HG03039 (cell line): ENCODE results near the gene ESRRA.
"Not testable (repeated sequence)": the region's sequence is repeated elsewhere in the genome, so short reads cannot be mapped to it uniquely, and the experiment has no call there.

Source experiments
- ATAC-seq: cut with Tn5 transposase; IDR thresholded peaks from one replicate; pipeline ENCODE4 v1.9.1; 2021; ENCODE audit warnings: mild to moderate bottlenecking, moderate library complexity; ENCODE audit not compliant: unreplicated experiment

Gene ESRRA

DNA sequence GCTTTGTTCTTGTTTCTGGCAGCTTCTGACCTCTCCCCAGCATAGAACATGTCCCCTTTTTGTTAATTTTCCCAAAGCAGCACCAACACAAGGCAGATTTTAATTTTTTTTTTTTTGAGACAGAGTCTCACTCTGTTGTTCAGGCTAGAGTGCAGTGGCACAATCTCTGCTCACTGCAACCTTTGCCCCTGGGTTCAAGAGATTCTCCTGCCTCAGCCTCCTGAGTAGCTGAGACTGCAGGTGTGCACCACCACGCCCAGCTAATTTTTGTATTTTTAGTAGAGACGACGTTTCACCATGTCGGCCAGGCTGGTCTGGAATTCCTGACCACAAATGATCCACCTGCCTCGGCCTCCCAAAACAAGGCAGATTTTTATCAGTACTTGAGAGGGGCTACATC lies 2.5 kb downstream of the ESRRA start:
- not testable (repeated sequence) for ATAC-seq

DNA sequence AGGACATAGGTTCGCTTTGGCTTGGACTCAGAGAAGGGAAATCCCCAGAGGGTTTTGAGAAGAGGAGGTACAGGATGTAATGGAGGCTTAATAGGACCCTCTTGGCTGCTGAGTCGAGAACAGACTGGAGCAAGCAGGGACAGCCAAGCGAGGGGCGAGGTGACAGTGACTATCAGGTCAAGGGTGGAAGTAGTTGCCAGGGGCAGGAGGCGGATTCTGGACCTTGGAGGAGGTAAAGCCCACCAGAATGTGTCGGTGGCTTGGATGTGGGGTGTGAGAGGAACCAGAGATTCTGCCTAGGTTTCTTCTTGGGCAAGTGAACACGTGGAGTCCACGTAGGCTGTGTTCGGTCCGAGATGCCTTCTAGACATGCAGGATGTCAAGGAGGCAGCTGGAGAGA lies 7.6 kb downstream of the ESRRA start:
- ATAC-seq = no peak

DNA sequence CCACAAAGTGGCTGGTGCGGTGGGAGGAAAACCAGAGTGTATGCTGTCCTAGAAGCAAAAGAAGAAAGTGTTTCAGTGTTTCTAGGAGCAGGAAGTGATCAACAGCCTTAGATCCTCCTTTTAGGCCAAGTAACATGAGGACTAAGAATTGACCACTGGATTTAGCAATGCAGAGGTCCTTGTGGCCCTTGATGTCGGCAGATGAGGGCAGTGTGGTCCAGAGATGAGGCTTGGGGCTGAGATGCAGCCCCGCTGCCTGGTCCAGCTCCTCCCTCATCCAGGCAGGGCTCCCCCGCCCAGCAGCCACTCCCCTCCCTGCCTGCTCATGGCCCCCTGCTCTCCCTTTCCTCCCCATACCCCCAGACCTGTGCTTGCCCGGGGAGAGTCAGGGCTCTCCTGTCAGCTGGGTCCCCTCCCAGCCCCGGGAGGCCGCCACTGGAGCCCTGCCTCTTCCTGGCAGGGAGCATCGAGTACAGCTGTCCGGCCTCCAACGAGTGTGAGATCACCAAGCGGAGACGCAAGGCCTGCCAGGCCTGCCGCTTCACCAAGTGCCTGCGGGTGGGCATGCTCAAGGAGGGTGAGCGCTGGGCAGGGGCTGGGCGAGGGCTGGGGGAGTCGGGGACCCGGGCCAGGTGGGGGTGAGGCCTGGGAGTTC lies 8.3 kb downstream of the ESRRA start:
- no peak for ATAC-seq

DNA sequence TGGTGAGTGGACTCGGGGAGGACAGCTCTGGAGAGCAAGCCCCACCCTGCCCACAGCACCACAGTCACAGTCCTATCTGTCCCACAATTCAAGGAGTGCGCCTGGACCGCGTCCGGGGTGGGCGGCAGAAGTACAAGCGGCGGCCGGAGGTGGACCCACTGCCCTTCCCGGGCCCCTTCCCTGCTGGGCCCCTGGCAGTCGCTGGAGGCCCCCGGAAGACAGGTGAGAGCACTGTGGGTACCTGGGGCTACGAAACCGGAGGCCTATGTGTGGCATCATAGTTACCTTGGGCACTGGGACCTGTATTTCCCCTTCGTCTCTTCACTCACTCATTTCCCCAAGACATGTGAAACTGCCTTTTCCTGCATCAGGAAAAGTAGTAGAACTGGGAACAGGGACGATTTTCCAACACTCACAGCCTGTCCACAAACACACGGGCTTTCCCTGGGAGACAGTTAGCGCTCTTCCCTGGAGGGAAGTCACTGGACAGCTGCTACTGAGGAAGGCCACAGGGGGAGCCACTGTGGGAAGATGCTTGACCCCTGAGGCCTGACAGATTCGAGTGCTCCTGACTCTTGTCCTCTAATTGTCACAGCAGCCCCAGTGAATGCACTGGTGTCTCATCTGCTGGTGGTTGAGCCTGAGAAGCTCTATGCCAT lies 9.0 kb downstream of the ESRRA start:
- ATAC-seq = no peak

DNA sequence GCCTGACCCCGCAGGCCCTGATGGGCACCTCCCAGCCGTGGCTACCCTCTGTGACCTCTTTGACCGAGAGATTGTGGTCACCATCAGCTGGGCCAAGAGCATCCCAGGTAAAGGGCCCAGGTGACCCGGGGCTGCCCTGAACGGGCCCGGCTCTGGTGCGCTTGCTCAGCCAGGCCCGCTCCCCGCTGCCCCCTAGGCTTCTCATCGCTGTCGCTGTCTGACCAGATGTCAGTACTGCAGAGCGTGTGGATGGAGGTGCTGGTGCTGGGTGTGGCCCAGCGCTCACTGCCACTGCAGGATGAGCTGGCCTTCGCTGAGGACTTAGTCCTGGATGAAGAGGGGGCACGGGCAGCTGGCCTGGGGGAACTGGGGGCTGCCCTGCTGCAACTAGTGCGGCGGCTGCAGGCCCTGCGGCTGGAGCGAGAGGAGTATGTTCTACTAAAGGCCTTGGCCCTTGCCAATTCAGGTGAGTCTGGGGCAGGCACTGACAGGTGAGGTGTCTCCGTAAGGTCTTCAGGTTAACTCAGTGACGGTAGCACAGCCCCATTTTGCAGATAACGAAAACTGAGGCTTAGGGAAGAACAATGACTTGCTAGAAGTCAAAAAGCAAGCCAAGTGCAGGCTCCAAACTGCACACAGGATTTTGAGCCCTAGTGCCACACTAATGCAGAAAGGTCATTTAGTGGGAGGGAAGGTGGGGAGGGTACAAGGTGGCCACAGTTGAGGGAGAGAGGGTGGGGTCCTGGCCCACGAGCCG lies 9.7 kb downstream of the ESRRA start:
- no peak for ATAC-seq

DNA sequence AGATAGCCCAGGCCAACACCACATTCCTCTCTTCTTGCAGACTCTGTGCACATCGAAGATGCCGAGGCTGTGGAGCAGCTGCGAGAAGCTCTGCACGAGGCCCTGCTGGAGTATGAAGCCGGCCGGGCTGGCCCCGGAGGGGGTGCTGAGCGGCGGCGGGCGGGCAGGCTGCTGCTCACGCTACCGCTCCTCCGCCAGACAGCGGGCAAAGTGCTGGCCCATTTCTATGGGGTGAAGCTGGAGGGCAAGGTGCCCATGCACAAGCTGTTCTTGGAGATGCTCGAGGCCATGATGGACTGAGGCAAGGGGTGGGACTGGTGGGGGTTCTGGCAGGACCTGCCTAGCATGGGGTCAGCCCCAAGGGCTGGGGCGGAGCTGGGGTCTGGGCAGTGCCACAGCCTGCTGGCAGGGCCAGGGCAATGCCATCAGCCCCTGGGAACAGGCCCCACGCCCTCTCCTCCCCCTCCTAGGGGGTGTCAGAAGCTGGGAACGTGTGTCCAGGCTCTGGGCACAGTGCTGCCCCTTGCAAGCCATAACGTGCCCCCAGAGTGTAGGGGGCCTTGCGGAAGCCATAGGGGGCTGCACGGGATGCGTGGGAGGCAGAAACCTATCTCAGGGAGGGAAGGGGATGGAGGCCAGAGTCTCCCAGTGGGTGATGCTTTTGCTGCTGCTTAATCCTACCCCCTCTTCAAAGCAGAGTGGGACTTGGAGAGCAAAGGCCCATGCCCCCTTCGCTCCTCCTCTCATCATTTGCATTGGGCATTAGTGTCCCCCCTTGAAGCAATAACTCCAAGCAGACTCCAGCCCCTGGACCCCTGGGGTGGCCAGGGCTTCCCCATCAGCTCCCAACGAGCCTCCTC lies 10.6 kb downstream of the ESRRA start:
- ATAC-seq = not testable (repeated sequence)

DNA sequence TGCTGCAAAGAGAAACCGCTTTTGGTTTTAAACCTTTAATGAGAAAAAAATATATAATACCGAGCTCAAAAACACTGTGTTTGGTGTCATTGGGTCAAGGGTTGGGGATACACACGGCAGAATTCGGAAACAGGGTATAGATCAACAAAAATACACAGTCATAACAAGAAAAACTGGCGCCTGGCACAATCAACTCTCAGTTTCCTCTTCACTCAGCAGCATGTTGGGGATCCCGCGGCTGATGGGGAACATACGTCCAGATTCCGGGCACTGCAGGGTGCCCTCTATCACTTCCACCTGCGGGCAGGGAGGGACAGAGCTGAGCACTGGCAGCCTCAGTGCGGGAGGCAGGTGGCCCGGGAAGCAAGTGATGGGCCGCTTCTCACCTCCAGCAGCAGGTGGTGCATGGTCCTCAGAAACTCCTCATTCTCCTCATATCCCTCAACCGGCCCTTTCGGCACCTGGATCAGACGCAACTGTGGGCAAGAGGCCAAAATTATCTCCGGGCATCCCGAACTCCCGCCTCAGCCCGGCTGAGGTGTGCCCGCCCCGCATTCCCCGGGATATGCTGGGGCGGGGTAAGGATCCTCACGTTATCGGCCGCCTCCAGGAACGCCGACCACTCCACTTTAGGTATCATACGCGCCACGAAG lies 11.5 kb downstream of the ESRRA start:
- ATAC-seq = no peak

DNA sequence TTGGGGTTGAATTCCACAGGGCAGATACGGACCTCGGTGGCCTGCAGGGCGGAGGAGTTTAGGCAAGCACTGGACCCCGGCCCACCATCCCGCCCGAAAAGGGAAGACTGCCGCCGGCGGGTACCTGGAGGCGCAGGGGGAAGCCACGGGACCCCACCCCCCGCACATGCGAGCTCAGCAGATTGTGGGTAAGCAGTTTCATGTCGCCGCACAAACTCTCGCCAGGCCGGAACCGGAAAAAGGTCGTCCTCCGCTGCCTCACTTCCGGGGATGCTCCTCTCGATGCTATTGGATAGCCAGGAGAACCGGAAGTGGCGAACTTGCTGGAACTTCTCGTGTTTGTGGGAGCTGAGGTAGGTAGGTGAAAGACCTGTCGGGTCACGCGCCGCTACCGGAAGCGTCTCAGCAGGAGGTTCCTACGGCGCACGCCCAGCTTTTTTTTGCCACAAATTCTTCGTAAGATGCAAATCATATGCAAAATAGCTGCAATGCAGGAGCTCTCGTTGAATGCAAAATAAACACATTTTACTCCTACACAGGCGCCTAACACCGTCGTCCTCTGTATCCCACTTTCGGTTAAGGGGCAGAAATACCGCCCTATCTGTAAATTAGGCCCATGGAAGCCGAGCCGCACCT lies 12.1 kb downstream of the ESRRA start, which contains the start of gene TRMT112:
Gene TRMT112, minus strand, starts transcription at position 235 of the 636 bp plus-strand sequence. Its CDS starts 33 bp downstream, at position 202.
- ATAC-seq = peak; percentile 59

DNA sequence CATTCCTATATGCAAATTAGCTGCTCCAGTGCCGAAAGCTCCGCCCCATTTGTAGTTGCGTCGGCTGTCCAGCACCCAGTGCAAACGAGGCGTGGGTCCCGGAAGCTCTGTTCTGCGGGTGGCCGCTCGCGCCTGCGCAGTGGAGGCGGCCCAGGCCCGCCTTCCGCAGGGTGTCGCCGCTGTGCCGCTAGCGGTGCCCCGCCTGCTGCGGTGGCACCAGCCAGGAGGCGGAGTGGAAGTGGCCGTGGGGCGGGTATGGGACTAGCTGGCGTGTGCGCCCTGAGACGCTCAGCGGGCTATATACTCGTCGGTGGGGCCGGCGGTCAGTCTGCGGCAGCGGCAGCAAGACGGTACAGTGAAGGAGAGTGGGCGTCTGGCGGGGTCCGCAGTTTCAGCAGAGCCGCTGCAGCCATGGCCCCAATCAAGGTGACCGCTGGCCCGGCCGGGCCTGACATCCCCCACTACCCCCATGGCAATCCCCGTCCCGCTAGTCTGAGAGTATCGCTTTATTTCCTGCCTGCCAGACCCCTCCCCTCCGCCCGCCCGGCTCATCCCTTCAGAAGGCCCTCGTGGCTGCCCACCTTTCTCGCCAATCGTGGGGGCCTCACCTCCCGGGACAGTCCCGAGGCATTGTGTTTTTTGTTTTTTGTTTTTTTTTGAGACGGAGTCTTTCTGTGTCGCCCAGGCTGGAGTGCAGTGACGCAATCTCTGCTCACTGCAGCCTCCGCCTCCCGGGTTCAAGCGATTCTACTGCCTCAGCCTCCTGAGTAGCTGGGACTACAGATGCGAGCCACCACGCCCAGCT lies 12.8 kb downstream of the ESRRA start, which contains the start of gene PRDX5:
Gene PRDX5, plus strand, starts transcription at position 161 of the 805 bp plus-strand sequence. Its CDS starts 95 bp downstream, at position 256.
- peak; percentile 74 for ATAC-seq

DNA sequence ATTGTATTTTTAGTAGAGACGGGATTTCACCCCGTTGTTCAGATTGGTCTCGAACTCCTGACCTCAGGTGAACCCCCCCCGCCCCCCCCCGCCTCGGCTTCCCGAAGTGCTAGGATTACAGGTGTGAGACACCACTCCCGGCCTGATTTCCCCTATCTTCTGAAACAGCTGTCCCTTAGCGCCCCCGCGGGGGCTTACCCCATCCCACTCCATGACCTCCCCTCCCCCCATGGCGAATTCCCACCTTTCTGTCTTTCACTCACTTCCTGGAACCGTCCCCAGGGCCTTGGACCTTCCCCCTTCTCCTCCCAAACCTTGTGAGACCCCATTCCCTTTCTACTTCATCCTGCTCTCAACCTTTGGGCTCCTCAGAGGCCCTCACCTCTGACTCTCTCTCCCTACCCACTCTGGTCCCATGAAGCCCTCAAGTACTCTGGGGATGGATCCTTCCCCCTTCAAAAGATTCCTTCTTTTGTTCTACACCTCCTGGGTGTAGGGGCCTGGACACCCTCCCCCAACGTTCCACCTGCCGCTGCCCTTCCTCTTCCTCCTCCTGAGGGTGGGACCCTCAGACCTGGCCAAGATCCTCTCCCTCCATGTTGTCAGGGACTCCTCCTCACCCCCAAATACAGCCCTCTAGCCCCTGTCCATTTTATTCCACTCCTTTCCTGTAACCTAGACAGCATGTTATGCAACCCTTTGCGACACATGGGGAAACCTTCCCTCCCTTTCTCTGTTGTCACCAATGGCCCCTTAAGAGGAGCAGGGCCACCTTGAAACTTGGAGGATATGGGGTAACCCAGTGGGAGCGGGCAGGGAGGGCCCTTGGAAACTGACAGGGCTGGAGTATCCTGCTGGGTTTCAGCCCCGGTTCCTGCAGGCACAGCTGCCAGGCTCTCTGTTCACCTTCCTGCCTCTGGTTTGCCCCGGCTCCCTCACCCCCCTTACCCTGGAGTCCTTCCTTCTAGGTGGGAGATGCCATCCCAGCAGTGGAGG lies 13.7 kb downstream of the ESRRA start:
- no peak for ATAC-seq

DNA sequence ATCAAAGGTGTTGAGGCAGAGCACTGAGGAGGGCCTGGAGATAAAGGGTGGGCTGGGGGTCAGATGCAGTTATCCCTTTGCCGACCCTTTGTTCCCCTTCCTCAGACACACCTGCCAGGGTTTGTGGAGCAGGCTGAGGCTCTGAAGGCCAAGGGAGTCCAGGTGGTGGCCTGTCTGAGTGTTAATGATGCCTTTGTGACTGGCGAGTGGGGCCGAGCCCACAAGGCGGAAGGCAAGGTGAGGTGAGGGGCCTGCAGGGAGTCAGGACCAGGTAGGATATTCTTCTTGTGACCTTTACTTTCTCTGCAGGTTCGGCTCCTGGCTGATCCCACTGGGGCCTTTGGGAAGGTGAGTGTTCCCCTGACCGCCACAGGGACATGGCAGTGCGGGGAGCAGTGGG lies 15.2 kb downstream of the ESRRA start:
- no peak for ATAC-seq

DNA sequence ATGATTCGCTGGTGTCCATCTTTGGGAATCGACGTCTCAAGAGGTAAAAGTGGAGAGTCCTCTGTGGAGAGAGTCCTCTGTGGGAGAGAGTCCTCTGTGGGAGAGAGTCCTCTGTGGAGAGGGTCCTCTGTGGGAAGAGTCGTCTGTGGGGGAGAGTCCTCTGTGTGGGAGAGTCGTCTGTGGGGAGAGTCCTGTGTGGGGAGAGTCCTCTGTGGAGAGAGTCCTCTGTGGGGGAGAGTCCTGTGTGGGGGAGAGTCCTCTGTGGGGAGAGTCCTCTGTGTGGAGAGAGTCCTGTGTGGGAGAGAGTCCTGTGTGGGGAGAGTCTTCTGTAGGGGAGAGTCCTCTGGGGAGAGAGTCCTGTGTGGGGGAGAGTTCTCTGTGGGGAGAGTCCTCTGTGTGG lies 15.7 kb downstream of the ESRRA start:
- ATAC-seq = no peak

DNA sequence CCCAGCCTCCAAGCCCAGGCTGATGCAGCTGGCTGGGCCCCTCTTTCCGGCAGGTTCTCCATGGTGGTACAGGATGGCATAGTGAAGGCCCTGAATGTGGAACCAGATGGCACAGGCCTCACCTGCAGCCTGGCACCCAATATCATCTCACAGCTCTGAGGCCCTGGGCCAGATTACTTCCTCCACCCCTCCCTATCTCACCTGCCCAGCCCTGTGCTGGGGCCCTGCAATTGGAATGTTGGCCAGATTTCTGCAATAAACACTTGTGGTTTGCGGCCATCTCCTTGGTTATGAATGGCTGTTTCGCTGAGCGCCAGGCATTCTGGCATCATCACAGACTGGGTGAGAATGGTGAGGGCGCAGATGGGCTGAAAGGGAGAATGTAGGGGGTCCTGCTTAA lies 16.2 kb downstream of the ESRRA start:
- ATAC-seq = no peak

DNA sequence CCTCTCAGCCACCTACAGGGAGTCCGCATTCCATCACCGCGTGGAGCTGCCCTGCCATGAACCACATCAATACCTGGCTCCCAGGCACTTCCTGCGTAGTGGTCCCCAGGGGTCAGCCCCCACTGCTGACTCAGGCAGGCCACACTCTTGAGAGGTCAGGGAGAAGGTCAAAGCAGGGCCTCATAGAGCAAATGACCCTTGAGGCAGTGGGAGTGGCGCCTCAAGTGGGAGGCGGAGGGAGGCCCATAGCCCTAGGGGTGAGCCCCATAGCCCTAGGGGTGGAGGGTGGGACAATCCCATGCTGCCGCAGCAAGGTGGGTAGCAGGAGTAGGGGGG lies 17.6 kb downstream of the ESRRA start:
- no peak for ATAC-seq

DNA sequence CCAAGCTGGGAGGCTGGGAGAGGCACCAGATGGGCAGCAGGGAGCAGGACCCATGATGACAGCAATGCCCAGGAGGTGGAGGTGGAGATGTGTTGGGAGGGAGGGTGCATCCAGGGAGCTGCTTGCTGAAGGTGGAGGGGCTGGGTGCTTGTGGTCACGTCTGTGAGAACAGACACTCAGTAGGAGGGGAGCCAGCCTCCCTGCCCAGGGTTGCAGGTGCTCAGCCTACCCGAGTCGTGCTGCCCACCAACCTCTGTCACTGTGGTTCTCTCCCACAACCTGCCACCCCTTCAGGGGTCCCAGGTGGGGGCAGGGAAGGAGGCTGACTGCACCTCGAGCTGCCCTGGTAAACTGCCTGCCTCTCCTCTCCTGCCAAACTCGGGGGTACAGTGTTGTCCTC lies 18.0 kb downstream of the ESRRA start:
- ATAC-seq = no peak

DNA sequence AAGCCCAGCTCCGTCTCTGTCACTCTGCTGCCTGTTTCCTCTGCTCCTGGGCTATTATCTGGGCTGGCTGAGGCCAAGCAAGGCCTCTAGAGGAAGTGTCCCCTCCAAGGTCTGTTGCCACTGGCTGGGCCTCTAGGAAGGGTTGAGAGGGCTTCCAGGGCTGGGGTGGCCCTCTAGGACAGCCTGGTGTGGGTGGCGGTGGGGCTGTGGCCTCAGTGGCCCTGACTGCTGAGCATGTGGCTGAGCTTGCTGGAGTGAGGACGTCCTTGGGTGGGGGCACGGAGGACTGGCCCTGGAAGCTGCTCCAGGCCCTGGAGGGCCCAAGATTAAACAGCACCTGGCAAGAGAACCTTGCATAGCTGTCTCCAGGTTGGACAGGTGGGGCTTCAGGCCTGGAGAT lies 18.7 kb downstream of the ESRRA start:
- not testable (repeated sequence) for ATAC-seq

DNA sequence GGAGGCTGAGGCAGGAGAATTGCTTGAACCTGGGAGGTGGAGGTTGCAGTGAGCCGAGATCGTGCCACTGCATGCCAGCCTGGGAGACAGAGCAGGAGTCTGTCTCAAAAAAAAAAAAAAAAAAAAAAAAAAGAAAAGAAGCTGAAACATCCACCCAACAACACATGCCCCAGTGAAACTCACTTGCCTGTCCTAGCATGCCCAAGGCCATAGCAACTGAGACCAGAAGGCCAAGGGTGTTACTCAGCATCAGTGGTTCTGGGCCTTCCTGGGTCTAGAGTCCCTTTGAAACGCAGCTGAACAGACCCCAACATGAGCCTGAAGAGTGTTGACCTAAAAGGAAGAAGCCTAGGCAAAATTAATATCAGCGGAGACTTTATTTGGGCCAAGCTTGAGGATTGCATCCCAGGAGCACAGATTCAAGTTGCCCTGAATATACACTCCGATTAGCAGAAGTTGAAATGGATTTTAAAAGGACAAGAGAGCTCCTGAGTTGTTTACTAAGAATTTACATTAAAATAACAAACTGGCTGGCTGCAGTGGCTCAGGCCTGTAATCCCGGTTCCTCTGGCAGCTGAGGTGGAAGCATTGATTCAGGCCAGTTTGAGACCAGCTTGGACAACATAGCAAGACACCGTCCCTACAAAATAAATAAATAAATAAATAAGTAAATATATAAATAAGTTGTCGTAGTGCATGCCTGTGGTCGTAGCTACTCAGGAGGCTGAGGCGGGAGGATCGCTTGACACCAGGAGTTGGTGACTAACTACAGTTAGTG lies 19.6 kb downstream of the ESRRA start:
- ATAC-seq = no peak
